Progenitor cell of endocrine pancreas (in vitro differentiated cells): ENCODE results near the gene KDM6A. TPM values are rescaled to one million over a fixed set of nuclear protein-coding genes. Genes with fewer than 3 reads are reported as not detected.
"Not testable (repeated sequence)": the region's sequence is repeated elsewhere in the genome, so short reads cannot be mapped to it uniquely, and the experiment has no call there.

Experiments
- DNase-seq: peaks from one replicate; pipeline ENCODE4 v3.0.0; 2021; ENCODE audit warnings: low spot score; ENCODE audit not compliant: unreplicated experiment
- H3K27ac Mint-ChIP-seq: 2 replicates; pipeline ENCODE4 v1.8.0; 2021; ENCODE audit warnings: mild to moderate bottlenecking, moderate library complexity, mixed read lengths
- H3K27me3 Mint-ChIP-seq: 2 replicates; pipeline ENCODE4 v1.8.0; 2021; ENCODE audit warnings: mixed read lengths
- H3K36me3 Mint-ChIP-seq: 2 replicates; pipeline ENCODE4 v1.8.0; 2022; ENCODE audit warnings: mixed read lengths; ENCODE audit not compliant: insufficient read depth
- H3K4me1 Mint-ChIP-seq: 2 replicates; pipeline ENCODE4 v1.8.0; 2021; ENCODE audit warnings: low read depth, mixed read lengths
- H3K4me3 Mint-ChIP-seq: 2 replicates; pipeline ENCODE4 v1.8.0; 2021; ENCODE audit warnings: low read depth, mild to moderate bottlenecking, moderate library complexity, mixed read lengths
- H3K9me3 Mint-ChIP-seq: 2 replicates; pipeline ENCODE4 v1.8.0; 2021; ENCODE audit warnings: low read depth, mixed read lengths
- CTCF ChIP-seq: fragments of 200-600 bp; sonication (generic); IDR thresholded peaks from one replicate; pipeline ENCODE4 v1.5.0; 2021; ENCODE audit warnings: antibody characterized with exemption, mild to moderate bottlenecking; ENCODE audit not compliant: unreplicated experiment
- total RNA-seq: library from RNA; stranded (reverse); gene quantifications from 2 replicates; pipeline ENCODE4 v1.2.1, GENCODE V29; 2021

KDM6A gene
- total RNA-seq, 1 donor from 2014 or later, result 112 TPM

DNA sequence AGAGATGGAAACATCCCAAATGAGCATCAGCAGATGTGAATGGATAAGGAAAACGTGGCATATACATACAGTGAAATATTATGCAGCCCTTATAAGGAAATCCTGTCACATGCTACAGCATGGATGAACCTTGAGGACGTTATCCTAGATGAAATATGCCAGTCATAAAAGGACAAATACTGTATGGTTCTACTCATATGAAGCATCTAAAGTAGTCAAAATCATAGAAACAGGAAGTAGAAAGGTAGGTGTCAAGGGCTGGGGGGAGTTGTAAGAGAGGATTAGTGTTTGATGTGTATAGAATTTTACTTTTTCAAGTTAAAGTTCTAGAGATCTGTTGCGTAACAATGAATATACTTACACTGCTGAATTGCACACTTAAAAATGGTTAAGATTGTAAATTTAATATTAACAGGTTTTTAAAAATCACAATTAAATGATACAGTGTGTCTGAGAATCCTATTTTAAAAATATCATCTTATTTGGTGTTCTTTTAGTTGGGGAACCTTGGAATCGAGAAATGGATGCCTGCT lies 58.5 kb downstream of the KDM6A start:
- H3K27me3 Mint-ChIP-seq, result no peaks in the 10 kb centered on the region
- peaks cover 19% of the 10 kb centered on the region for H3K9me3 Mint-ChIP-seq
- H3K27ac Mint-ChIP-seq, result no peak overlapping the region
- H3K4me1 Mint-ChIP-seq, result peaks cover 13% of the 10 kb centered on the region
- H3K36me3 Mint-ChIP-seq, result peaks cover 3% of the 10 kb centered on the region
- no peak overlapping the region for H3K4me3 Mint-ChIP-seq
- DNase-seq, result no peak
- no peak for TF ChIP-seq CTCF

DNA sequence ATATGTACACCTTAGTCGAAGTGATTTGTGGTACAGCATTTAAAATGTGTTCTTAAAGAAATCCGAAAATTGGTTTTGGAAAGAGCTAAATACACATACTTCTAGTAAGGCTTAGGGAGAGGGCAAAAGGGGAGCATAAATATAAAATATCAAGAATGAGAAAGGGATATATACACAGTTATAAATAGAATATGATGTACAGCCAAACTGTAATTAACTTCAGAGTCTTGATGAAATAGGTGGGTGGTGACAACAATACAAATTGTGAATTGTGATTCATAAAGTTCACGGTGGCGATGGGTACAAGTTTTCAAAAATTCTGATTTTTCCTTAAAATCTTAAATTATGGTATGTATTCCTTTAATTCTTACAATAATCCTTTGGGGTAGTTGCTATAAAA lies 62.2 kb downstream of the KDM6A start:
- H3K4me1 Mint-ChIP-seq, result peaks cover 22% of the 10 kb centered on the region
- H3K27me3 Mint-ChIP-seq, result no peaks in the 10 kb centered on the region
- no peak for DNase-seq
- peaks cover 2% of the 10 kb centered on the region for H3K36me3 Mint-ChIP-seq
- TF ChIP-seq CTCF, result no peak
- peaks cover 17% of the 10 kb centered on the region for H3K9me3 Mint-ChIP-seq
- H3K4me3 Mint-ChIP-seq, result no peak overlapping the region
- H3K27ac Mint-ChIP-seq, result no peak overlapping the region

GRCh38 chrX:44935640-44936039 lies 62.7 kb downstream of the KDM6A start:
- no peak for TF ChIP-seq CTCF
- H3K27ac Mint-ChIP-seq, result no peak overlapping the region
- peaks cover 4% of the 10 kb centered on the region for H3K36me3 Mint-ChIP-seq

DNA sequence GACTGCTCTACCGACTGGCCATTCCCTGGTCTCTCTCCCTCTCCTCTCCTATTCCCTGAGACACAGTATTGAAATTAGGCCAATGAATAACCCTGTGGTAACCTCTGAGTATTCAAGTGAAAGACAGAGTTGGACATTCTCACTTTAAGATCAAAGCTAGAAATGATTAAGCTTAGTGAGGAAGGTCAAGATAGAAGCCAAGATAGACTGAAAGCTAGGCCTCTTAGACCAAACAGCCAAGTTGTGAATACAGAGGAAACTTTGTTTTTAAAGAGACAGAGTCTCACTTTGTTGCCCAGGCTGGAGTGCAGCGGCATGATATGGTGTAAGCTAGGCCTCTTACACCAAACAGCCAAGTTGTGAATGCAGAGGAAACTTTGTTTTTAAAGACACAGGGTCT lies 64.6 kb downstream of the KDM6A start:
- Mint-ChIP-seq H3K27me3 (no peaks in the 10 kb centered on the region), H3K9me3 (peaks cover 15% of the 10 kb centered on the region), H3K4me1 (peaks cover 22% of the 10 kb centered on the region), H3K27ac (peak overlapping the region; percentile 86), H3K36me3 (peaks cover 5% of the 10 kb centered on the region), H3K4me3 (no peak overlapping the region)
- no peak for DNase-seq
- no peak for TF ChIP-seq CTCF

More at GRCh38 chrX:44935640-44936039, 62.7 kb downstream of the KDM6A start:
- peaks cover 17% of the 10 kb centered on the region for H3K9me3 Mint-ChIP-seq
- H3K4me1 Mint-ChIP-seq, result peaks cover 22% of the 10 kb centered on the region
- H3K27me3 Mint-ChIP-seq, result no peaks in the 10 kb centered on the region
- no peak overlapping the region for H3K4me3 Mint-ChIP-seq
- no peak for DNase-seq

- no peaks in the 10 kb centered on the region for H3K27me3 Mint-ChIP-seq
- no peak for TF ChIP-seq CTCF
- no peak for DNase-seq
- peaks cover 22% of the 10 kb centered on the region for H3K4me1 Mint-ChIP-seq
- H3K4me3 Mint-ChIP-seq, result no peak overlapping the region
- peak overlapping the region; percentile 86 for H3K27ac Mint-ChIP-seq
- peaks cover 5% of the 10 kb centered on the region for H3K36me3 Mint-ChIP-seq
- H3K9me3 Mint-ChIP-seq, result peaks cover 15% of the 10 kb centered on the region
These were observed 65.1 kb downstream of the KDM6A start for GRCh38 chrX:44938111-44938510.

DNA sequence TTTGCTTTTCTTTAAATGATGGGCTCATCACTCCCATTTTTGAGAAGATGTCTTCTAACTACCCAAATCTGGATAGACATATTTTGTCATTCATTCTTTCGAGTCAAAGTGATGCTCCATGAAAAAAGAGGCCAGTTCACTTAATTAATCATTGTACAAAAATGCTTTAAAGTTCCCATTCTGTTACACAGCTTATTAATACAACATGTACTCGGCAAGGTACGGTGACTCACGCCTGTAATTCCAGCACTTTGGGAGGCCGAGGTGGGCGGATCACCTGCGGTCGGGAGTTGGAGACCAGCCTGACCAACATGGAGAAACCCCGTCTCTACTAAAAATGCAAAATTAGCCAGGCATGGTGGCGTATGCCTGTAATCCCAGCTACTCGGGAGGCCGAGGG lies 67.6 kb downstream of the KDM6A start:
- H3K27me3 Mint-ChIP-seq, H3K27ac Mint-ChIP-seq, H3K4me3 Mint-ChIP-seq, DNase-seq: not testable (repeated sequence)
- H3K4me1 Mint-ChIP-seq, result peaks cover 18% of the 10 kb centered on the region
- peaks cover 26% of the 10 kb centered on the region for H3K9me3 Mint-ChIP-seq
- peaks cover 16% of the 10 kb centered on the region for H3K36me3 Mint-ChIP-seq
